ENCODE data around the gene WDR90.
A peak's percentile ranks its signal among the peaks of the same experiment; 100 is the strongest.

The WDR90 gene

DNA sequence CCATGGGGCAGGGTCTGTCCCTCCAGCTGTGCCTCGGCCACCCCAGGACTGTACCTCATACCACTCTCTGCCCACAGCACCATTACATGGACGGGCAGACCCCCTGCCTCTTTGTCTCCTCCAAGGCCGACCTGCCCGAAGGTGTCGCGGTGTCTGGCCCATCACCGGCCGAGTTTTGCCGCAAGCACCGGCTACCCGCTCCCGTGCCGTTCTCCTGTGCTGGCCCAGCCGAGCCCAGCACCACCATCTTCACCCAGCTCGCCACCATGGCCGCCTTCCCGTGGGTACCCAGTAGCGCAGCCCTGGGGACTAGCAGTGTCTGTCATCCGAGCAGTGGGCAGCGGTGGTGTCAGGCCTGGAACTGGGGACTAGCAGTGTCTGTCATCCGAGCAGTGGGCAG, 23.7 kb downstream of the WDR90 start:
- WGBS, 2 donors (ENCODE audit: extremely low coverage in 2 of 2, insufficient read length in 2 of 2, insufficient replicate concordance in 1 of 2) = no CpG with 5 or more reads among the region's 21 CpGs

DNA sequence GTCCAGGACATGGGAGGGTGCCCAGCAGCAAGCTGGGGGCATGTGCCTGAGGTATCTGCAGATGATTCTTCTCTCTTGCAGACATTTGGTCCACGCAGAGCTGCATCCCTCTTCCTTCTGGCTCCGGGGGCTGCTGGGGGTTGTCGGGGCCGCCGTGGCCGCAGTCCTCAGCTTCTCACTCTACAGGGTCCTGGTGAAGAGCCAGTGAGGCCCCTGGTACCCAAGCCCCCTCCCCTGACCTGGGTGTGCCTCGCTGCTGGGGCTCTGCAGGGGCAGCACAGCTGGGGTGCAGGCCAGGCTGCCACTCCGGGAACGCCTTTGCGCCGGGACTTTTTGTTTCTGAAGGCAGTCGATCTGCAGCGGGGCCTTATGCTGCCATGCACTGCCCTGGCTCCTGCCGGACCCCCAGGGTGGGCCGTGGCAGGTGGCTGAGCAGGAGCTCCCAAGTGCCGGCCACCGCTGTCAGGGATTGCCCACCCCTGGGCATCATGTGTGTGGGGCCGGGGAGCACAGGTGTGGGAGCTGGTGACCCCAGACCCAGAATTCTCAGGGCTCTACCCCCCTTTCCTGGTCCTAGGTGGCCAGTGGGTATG, 24.3 kb downstream of the WDR90 start:
- H3K9me3 ChIP-seq (replicated peaks in 1 of 2; ENCODE audit: control insufficient read depth in 2 of 2, insufficient read depth in 1 of 2, low read depth in 1 of 2, low read length in 2 of 2) = no peaks in the 10 kb centered on the region
- peaks cover 24% of the 10 kb centered on the region for H3K79me1 ChIP-seq (ENCODE audit: low read depth, low read length)
- H3K4me2 ChIP-seq (ENCODE audit: insufficient read depth, low read length, poor library complexity, severe bottlenecking) = no peak overlapping the region
- peaks cover 0 to 14% (median 0%) of the 10 kb centered on the region in 3 experiments for H3K27me3 ChIP-seq (ENCODE audit: control insufficient read depth in 3 of 3, insufficient read depth in 3 of 3, low read depth in 1 of 3, low read length in 3 of 3)
- no peak overlapping the region for H2BK12ac ChIP-seq (ENCODE audit: low read length)
- no peak overlapping the region for H2BK120ac ChIP-seq (ENCODE audit: low read depth, low read length)
- H3K9ac ChIP-seq (ENCODE audit: low read depth, low read length, poor library complexity) = no peak overlapping the region
- H3K4me3 ChIP-seq (ENCODE audit: low read length in 2 of 2) = no peak overlapping the region
- H3K4me1 ChIP-seq (ENCODE audit: control insufficient read depth in 2 of 2, insufficient read depth in 1 of 2, low read depth in 1 of 2, low read length in 2 of 2) = peaks cover 2 to 13% of the 10 kb centered on the region in 2 donors
- H3K27ac ChIP-seq (replicated peaks; ENCODE audit: low read length) = no peak overlapping the region
- no peak overlapping the region for H3K18ac ChIP-seq (ENCODE audit: low read length)
- no peak overlapping the region for H2BK15ac ChIP-seq (ENCODE audit: low read length)
- H4K8ac ChIP-seq (ENCODE audit: low read depth, low read length) = no peak overlapping the region
- no peak for DNase-seq (ENCODE audit: low spot score)
- H3K14ac ChIP-seq (ENCODE audit: low read length) = peak overlapping the region; percentile 21
- no peak overlapping the region for H2AK5ac ChIP-seq (ENCODE audit: low read depth, low read length)
- H3K4ac ChIP-seq (ENCODE audit: low read length) = no peak overlapping the region
- H2AFZ ChIP-seq (ENCODE audit: low read length) = no peak overlapping the region
- peak overlapping the region; percentile 66 for H2BK5ac ChIP-seq (ENCODE audit: low read length)
- no CpG with 5 or more reads among the region's 18 CpGs for WGBS, 2 donors (ENCODE audit: extremely low coverage in 2 of 2, insufficient read length in 2 of 2, insufficient replicate concordance in 1 of 2)
- peaks cover 37 to 57% of the 10 kb centered on the region in 2 donors for H3K36me3 ChIP-seq (replicated peaks in 1 of 2; ENCODE audit: control insufficient read depth in 2 of 2, insufficient read depth in 2 of 2, low read length in 2 of 2)
- no peak overlapping the region for H3K23ac ChIP-seq (ENCODE audit: low read depth, low read length, poor library complexity)
- no peak overlapping the region for H4K91ac ChIP-seq (ENCODE audit: low read depth, low read length, poor library complexity)

More for the DNA sequence above, 23.7 kb downstream of the WDR90 start:
- Histone ChIP-seq H3K4me2 (ENCODE audit: insufficient read depth, low read length, poor library complexity, severe bottlenecking) (no peak overlapping the region), H3K36me3 (replicated peaks in 1 of 2; ENCODE audit: control insufficient read depth in 2 of 2, insufficient read depth in 2 of 2, low read length in 2 of 2) (peaks cover 37 to 57% of the 10 kb centered on the region in 2 donors), H3K79me1 (ENCODE audit: low read depth, low read length) (peaks cover 29% of the 10 kb centered on the region), H3K9me3 (replicated peaks in 1 of 2; ENCODE audit: control insufficient read depth in 2 of 2, insufficient read depth in 1 of 2, low read depth in 1 of 2, low read length in 2 of 2) (no peaks in the 10 kb centered on the region), H2AK5ac (ENCODE audit: low read depth, low read length) (no peak overlapping the region), H2BK120ac (ENCODE audit: low read depth, low read length) (no peak overlapping the region), H2AFZ (ENCODE audit: low read length) (no peak overlapping the region), H3K18ac (ENCODE audit: low read length) (no peak overlapping the region), H3K4ac (ENCODE audit: low read length) (no peak overlapping the region), H3K27me3 (ENCODE audit: control insufficient read depth in 3 of 3, insufficient read depth in 3 of 3, low read depth in 1 of 3, low read length in 3 of 3) (peaks cover 0 to 14% (median 0%) of the 10 kb centered on the region in 3 experiments), H3K14ac (ENCODE audit: low read length) (no peak overlapping the region), H3K4me1 (ENCODE audit: control insufficient read depth in 2 of 2, insufficient read depth in 1 of 2, low read depth in 1 of 2, low read length in 2 of 2) (peaks cover 2 to 13% of the 10 kb centered on the region in 2 donors), H3K9ac (ENCODE audit: low read depth, low read length, poor library complexity) (no peak overlapping the region), H4K8ac (ENCODE audit: low read depth, low read length) (no peak overlapping the region), H2BK12ac (ENCODE audit: low read length) (no peak overlapping the region), H3K4me3 (ENCODE audit: low read length in 2 of 2) (no peak overlapping the region), H2BK5ac (ENCODE audit: low read length) (no peak overlapping the region), H3K23ac (ENCODE audit: low read depth, low read length, poor library complexity) (peak overlapping the region; percentile 65), H4K91ac (ENCODE audit: low read depth, low read length, poor library complexity) (no peak overlapping the region), H2BK15ac (ENCODE audit: low read length) (no peak overlapping the region), H3K27ac (replicated peaks; ENCODE audit: low read length) (no peak overlapping the region)
- DNase-seq (ENCODE audit: low spot score) = no peak

DNA sequence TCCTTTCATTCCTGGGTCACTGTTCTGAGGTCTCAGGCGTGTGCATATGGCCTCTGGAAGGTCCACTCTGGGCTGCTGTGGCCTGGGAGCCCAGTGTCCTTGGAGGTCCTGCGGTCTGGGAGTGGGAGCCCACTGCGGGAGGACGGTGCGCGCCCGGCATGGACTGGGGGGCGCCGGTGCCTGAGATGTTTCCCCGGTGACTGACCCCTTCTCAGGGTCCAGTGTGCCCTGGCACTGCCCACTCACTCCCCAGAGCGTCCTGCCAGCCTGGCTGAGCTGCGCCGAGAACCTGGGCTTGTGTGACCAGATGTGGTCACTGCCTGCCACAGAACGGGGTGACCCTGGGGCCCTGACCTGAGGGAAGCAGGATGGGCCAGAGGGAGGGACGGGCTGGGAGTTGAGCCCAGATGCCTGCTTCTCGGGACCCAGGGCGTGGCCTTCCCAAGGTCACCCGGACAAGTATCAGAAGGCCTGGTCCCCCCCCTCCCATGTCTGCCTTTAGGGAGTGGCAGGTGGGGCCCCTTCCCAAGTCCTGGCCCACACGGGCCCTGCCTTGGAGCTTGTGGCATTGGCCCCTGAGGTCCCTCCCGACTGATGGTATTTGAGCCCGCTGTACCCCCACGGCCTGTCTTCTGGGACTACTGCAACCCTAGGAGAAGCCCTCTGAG, 25.2 kb downstream of the WDR90 start:
- no peak overlapping the region for H3K27ac ChIP-seq (replicated peaks; ENCODE audit: low read length)
- no peak overlapping the region for H2AFZ ChIP-seq (ENCODE audit: low read length)
- H2AK5ac ChIP-seq (ENCODE audit: low read depth, low read length) = peak overlapping the region; percentile 82
- no peak overlapping the region for H4K8ac ChIP-seq (ENCODE audit: low read depth, low read length)
- no peak overlapping the region for H2BK15ac ChIP-seq (ENCODE audit: low read length)
- peak overlapping the region; percentile 97 for H3K23ac ChIP-seq (ENCODE audit: low read depth, low read length, poor library complexity)
- no peak overlapping the region for H3K18ac ChIP-seq (ENCODE audit: low read length)
- H3K4me1 ChIP-seq (ENCODE audit: control insufficient read depth in 2 of 2, insufficient read depth in 1 of 2, low read depth in 1 of 2, low read length in 2 of 2) = peaks cover 0 to 10% of the 10 kb centered on the region in 2 donors
- H2BK5ac ChIP-seq (ENCODE audit: low read length) = no peak overlapping the region
- H2BK12ac ChIP-seq (ENCODE audit: low read length) = peak overlapping the region; percentile 41
- no peak overlapping the region for H3K4me3 ChIP-seq (ENCODE audit: low read length in 2 of 2)
- H3K36me3 ChIP-seq (replicated peaks in 1 of 2; ENCODE audit: control insufficient read depth in 2 of 2, insufficient read depth in 2 of 2, low read length in 2 of 2) = peaks cover 36 to 53% of the 10 kb centered on the region in 2 donors
- H2BK120ac ChIP-seq (ENCODE audit: low read depth, low read length) = no peak overlapping the region
- DNase-seq (ENCODE audit: low spot score) = no peak
- H3K9ac ChIP-seq (ENCODE audit: low read depth, low read length, poor library complexity) = no peak overlapping the region
- peaks cover 0 to 14% (median 0%) of the 10 kb centered on the region in 3 experiments for H3K27me3 ChIP-seq (ENCODE audit: control insufficient read depth in 3 of 3, insufficient read depth in 3 of 3, low read depth in 1 of 3, low read length in 3 of 3)
- peak overlapping the region; percentile 71 for H3K4me2 ChIP-seq (ENCODE audit: insufficient read depth, low read length, poor library complexity, severe bottlenecking)
- WGBS, 2 donors (ENCODE audit: extremely low coverage in 2 of 2, insufficient read length in 2 of 2, insufficient replicate concordance in 1 of 2) = no CpG with 5 or more reads among the region's 22 CpGs
- no peaks in the 10 kb centered on the region for H3K9me3 ChIP-seq (replicated peaks in 1 of 2; ENCODE audit: control insufficient read depth in 2 of 2, insufficient read depth in 1 of 2, low read depth in 1 of 2, low read length in 2 of 2)
- H3K4ac ChIP-seq (ENCODE audit: low read length) = no peak overlapping the region
- H4K91ac ChIP-seq (ENCODE audit: low read depth, low read length, poor library complexity) = no peak overlapping the region
- H3K79me1 ChIP-seq (ENCODE audit: low read depth, low read length) = peaks cover 18% of the 10 kb centered on the region
- no peak overlapping the region for H3K14ac ChIP-seq (ENCODE audit: low read length)
